SK-N-DZ (cell line): ENCODE results near the gene CHTF8. TPM values are rescaled to one million over a fixed set of nuclear protein-coding genes. Genes with fewer than 3 reads are reported as not detected.
"Not testable (repeated sequence)": the region's sequence is repeated elsewhere in the genome, so short reads cannot be mapped to it uniquely, and the experiment has no call there.

Experiments used
- DNase-seq: peaks from one replicate; pipeline ENCODE4 v3.0.0-alpha.2; 2015; ENCODE audit warnings: low spot score
- polyA plus RNA-seq, 2 experiments: library from polyadenylated mRNA; depleted of rRNA; stranded (reverse); fragments of >200 nt; gene quantifications; 2 replicates each; pipeline ENCODE4 v1.2.3, GENCODE V29; 2014

The CHTF8 gene, protein sequence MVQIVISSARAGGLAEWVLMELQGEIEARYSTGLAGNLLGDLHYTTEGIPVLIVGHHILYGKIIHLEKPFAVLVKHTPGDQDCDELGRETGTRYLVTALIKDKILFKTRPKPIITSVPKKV
- polyA plus RNA-seq (2014; cell fraction: cytosol; rRNA removed) = 135 and 144 TPM in 2 replicates
- polyA plus RNA-seq (2014; cell fraction: nucleus; rRNA removed) = 91.1 and 114 TPM in 2 replicates

GRCh38 chr16:69132424-69133252 is at the start of gene CHTF8, which contains the start of gene UTP4:
TSS of gene CHTF8 (minus strand) at chr16:69132588. CDS start at chr16:69121458, 11,130 bp downstream.
TSS of gene UTP4 (plus strand) at chr16:69132649. CDS start at chr16:69133460, 811 bp downstream.
- DNase-seq = peak; percentile 79

DNA sequence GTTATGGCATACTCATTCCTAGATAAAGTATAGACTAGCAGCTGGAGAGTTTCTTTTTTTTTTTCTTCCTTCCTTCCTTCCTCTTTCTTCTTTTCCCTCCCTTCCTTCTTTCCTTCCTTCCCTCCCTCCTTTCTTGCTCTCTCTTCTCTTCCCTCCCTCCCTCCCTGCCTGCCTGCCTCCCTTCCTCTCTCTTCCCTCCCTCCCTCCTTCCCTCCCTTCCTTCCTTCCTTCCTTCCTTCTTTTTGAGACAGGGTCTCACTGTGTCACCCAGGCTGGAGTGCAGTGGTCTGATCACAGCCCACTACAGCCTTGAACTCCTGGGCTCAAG is 47.6 kb upstream of the CHTF8 start:
- DNase-seq = no peak

DNA sequence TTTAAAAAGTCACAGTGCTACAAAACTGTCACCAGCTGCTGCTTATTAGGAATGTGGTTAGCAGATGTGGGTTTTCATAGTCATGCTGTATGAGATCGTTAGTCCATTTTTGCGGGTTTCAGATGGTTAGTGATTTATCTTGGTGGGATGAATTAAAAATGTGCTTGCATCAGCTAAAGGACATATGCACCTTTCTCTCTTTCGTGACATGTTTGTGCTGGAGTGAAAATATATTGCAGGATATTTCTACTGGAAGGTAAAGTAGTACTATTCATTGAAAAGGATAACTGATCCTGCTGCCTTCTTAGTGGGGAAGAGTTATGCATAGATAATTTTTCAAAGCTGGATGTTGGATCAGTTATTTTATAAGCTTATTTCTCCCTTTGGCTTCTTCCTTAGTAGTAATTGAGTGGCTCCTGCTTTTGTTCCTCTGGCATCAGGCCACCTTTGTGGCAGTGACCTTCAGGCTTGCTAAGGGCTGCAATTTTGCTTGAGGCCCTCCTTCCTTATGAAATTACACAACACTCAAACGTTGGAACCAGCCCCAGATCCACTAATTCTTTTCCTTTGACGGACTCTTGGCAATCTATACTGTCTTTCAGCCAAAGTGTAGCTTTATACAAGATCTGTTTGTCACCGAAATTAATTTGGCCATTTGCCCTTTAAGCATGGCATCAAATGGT is 47.1 kb upstream of the CHTF8 start:
- DNase-seq = no peak

DNA sequence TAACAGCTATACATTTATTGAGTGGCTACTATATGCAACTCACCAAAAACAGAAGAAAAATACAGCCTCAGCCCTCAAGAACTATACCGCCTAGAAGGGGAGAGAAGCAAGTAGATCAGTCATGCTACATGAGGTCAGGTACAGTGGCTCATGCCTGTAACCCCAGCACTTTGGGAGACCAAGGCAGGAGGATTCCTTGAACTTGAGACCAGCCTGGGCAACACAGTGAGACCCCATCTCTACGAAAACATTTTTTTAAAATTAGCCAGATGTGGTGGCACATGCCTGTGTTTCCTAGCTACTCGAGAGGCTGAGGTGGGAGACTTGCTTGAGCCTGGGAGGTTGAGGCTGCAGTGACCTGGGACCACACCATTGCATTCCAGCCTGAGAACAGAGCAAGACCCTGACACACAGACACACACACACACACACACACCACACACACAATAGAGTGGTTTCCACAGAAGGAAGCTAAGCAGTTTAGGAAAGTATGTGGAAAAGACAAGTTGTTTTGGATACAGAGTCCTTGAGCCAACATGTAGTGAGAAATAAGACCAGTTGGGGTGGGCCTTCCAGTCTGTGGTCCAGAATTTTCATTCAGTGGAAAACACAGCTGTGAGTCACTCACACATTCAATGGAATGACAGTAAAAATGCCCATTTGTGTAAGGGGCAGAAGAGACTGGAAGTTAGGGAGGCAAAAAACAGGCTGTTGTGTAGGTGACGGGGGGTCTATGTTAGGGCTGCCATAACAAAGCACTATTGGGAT is 43.8 kb upstream of the CHTF8 start:
- DNase-seq = no peak

DNA sequence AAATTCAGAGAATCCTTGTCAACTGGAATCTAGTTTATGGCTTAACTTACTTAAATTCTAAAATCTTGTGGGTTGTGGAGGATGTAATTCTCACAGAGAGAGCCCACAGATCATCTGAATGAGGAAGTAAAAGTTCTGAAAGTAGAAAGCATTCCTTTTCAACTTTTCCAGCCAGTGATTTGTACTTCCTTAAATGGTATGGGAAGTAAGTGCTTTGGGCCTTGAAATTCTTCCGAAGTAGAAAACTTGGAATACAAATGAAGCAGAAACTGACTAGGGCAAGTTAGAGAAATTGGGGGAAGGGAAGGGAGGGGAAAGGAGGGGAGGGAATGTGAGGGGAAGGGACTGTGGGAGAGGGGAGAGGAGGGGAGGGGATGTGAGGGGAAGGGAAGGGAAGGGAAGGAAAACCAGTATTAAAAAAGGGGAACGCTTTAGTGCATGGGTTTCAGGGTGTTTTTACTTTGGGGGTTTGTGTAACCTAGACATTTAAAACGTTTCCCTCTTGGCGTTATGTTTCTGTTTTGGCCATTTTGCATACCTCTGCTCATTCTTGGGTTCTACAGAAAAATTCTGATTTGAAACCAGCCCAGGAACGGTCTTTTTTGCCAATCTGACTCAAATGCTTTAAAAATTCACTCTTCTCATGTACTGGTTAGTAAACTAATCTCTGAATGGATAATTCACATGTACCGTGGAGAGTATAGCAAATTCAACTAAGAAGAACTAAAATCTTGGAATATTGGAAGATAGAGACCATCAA is 39.1 kb upstream of the CHTF8 start:
- no peak for DNase-seq

DNA sequence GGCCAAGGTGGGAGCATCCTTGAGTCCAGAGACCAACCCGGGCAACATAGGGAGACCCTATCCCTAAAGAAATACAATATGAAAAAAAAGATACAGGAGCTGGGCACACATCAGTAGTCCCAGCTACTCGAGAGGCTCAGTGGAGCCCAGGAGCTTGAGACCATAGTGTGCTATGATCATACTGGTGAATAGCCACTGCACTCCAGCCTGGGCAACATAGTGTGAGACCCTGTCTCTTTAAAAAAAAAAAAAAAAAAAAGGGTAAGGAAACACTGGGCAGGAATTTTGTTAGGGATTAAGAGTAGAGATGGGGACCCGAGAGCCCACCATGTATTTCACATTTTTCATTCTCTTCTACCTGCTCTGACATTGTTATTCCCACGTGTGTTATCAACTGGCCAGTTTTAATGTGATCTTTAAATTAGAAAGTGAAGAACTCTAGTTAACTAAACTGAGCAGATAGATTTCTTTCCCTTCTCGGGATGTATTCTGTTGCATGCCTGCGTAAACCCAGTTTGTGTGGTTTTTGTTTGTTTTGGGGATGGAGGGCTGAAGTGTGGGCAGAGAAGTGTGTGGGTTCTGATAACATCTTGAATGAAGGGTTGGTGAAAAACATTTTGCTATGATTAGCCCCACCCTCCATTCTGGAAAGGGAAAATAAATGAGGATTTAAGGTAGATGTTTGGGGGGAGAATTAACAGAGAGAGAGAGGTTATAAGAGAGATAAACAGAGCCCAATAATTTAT is 37.4 kb upstream of the CHTF8 start:
- DNase-seq = no peak

GRCh38 chr16:69169051-69169450 is 36.7 kb upstream of the CHTF8 start:
- no peak for DNase-seq

DNA sequence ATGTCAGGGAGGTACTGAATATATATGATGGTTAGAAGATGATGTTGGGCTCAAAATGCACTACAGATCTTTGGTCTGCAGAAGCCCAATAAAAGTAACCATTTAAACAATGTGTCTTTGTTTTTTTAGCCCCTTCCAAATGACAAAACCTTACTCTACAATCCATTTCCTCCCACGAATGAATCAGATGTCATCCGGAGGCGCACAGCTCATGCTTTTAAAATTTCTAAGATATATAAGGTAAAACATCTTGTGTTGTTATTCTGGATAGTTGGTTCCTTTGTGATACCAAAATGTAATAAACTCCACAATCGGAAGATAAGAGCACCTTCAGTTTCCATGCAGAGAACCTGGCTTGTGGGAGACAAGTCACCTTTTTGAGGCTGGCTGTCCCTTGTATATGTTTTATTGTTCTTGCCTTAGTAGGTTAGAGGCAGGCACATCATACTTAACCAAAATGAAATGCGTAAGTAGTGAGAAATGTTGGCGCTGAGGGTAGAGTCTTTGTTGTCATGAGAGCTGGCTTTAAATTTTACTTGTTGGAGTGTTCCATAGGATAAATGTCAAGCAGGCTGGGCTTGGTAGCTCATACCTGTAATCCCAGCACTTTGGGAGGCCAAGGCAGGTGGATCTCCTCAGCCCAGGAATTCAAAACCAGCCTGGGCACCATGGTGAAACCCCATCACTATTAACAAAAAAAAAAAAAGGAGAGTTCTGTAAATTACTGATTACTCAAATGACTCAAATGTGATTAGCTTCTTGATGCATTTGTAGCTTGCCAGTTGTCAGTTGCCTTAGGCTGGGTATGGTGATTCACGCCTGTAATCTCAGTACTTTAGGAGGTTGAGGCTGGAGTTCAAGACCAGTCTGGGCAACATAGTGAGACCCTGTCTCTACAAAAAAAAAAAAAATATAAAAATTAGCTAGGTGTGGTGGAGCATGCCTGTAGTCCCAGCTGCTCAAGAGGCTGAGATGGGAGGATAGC is 34.9 kb upstream of the CHTF8 start:
- no peak for DNase-seq

- DNase-seq = no peak
These were observed 33.9 kb upstream of the CHTF8 start for GRCh38 chr16:69166221-69166833.

GRCh38 chr16:69165584-69165983 is 33.2 kb upstream of the CHTF8 start:
- no peak for DNase-seq

DNA sequence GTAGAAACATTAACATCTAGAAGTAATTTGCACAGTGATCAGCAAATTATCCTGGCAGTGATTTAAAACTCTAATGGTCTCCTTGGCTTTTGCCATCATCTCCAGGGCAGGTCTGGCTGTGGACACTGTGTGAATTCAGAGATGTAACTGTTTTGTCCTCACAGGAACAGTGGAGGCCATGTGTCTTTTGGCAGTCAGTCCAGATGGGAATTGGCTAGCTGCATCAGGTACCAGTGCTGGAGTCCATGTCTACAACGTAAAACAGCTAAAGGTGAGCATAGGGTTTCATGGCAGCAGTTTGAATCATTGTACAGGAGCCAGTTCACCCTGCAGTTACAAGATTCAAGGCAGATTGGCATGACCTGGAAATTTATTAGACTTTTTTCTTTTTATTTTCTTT is 27.8 kb upstream of the CHTF8 start:
- DNase-seq = no peak

GRCh38 chr16:69157196-69157595 is 24.8 kb upstream of the CHTF8 start:
- DNase-seq = no peak

DNA sequence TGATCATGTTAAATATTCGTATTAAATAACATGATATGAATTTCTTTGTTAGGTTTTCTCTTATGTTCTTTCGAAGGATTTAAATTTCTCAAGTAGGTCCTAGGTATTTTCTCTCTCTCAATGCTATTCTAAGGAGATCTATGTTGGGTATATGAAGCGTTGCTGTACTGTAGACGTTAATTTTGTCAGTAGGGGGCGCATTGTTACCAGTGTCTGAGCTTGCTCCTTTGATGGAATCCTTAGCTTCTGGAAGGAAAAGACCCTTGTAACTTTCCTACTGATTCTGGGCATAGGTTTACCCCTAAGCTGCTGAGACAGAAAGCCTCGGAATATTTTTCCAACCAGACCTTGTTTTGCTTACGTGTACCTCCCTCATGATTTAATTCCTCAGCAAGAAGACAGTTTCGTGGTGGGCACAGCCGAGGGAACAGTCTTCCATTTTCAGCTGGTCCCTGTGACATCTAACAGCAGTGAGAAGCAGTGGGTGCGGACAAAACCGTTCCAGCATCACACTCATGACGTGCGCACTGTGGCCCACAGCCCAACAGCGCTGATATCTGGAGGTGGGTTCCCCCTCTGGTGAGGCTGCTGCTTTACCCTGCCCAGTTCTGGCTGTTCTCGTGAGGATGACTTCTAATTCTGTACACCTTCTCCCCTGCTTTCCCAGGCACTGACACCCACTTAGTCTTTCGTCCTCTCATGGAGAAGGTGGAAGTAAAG is 17.9 kb upstream of the CHTF8 start:
- DNase-seq = peak; percentile 61

GRCh38 chr16:69149621-69150020 is 17.2 kb upstream of the CHTF8 start:
- DNase-seq = not testable (repeated sequence)

DNA sequence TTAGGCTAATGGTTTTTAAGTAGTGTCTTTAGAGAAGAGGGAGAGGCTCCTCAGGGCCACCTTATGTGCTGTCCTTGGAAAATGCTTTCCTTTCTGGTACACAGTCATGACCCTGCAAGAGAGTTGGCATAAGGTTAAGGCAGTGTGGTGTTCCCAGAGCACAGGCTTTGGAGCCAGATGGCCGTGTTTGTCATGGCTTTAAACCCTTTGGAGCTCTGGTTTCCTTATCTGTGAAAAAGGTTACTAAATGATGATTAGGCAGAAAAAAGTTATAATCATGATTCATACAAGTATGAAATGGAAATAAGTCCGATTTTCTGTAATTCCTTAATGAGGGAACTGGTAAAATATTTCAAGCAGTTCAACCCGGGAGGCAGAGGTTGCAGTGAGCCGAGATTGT is 13.3 kb upstream of the CHTF8 start:
- no peak for DNase-seq

- no peak for DNase-seq
These were observed 10.7 kb upstream of the CHTF8 start for GRCh38 chr16:69143116-69143515.

DNA sequence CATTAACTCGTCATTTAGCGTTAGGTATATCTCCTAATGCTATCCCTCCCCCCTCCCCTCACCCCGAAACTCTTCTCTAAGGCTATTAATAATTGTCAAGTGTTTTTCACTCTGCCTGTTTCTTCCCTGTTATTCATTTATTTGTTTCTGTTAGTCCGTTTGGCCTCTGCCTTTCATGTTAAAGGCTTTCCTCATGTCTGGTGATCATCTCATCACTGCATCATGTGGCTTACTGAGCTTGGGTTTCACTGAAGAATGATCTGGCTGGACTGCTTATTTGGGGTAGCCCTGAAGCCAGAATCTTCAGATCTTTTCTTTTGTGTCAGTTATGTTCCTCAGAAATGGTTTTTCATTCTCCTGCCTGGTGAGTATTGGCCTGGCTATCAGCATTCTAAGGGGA is 9.5 kb upstream of the CHTF8 start:
- no peak for DNase-seq

DNA sequence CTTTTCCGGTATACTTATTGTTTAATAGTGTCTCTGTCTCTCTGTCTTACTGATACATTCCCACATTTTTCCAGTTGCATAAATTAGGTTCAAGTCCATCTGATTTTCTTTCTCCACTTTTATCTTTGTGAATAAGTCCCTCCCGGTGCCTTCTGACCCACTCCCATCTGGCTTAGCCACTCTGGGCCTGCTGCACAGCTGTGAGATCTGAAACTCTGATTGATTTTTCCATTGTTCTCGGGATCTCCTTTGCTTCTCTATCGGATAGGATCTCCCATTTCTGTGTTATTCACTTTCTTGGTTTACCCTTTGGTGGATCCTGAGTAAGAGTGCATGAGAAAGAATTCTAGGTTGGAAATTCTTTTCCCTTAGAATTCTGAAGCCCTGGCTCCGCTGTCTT is 8.6 kb upstream of the CHTF8 start:
- no peak for DNase-seq
